Stimulated activated naive CD8-positive, alpha-beta T cell treated with anti-CD3 and anti-CD28 coated beads, Interleukin-15, Interleukin-2, amounts not matched to agents 100 U/mL and 50 U/mL, for 24 hours (primary cell): ENCODE data around the gene CHMP3.
"Not testable (repeated sequence)": the region's sequence is repeated elsewhere in the genome, so short reads cannot be mapped to it uniquely, and the experiment has no call there.

Source experiments
- ATAC-seq: fragments of 150-1000 bp; cut with Tn5 transposase; one replicate; pipeline ENCODE4 v1.10.0; 2021
- DNase-seq: peaks from one replicate; pipeline ENCODE4 v3.0.0; 2021

Gene CHMP3

DNA sequence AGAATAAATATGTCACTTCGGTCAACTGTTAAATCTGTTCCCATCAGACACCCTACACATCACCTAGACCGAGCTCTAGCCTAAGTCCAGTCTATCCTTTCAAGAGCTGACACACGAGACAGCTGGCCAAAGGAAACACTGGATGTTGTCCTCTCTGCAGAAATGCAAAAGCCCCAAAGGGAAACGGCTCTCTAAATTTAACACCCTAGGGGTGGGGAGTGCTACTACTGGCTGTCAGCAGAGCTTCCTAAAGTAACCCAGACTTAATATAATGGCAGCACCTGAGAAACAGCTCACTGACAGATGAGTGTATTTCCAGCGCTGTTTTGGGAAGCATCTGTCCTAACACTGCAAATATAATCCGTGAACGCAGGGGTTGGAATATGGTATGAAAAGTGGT lies 55.6 kb downstream of the CHMP3 start:
- DNase-seq, result no peak

DNA sequence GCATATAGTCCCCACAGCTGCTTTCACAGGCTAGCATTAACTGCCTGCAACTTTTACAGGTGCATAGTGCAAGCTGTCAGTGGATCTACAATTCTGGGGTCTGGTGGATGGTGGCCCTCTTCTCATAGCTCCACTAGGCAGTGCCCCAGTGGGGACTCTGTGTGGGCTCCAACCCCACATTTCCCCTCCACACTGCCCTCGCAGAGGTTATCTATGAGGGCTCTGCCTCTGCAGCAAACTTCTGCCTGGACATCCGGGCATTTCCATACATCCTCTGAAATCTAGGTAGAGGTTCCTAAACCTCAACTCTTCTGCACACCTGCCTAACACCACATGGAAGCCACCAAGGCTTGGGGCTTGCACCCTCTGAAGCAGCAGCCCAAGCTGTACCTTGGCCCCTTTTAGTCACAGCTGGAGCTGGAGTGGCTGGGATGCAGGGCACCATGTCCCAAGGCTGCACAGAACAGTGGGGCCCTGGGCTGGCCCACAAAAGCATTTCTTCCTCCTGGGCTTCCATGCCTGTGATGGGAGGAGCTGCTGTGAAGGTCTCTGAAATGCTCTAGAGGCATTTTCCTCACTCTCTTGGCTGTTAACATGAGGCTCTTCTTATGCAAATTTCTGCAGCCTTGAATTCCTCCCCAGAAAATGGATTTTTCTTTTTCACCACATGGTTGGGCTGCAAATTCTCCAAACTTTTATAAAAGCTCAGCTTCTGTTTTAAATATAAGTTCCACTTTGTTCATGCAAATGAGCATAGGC lies 62.7 kb downstream of the CHMP3 start:
- ATAC-seq (no peak), DNase-seq (no peak)

More for the DNA sequence above, 55.6 kb downstream of the CHMP3 start:
- ATAC-seq, result no peak

DNA sequence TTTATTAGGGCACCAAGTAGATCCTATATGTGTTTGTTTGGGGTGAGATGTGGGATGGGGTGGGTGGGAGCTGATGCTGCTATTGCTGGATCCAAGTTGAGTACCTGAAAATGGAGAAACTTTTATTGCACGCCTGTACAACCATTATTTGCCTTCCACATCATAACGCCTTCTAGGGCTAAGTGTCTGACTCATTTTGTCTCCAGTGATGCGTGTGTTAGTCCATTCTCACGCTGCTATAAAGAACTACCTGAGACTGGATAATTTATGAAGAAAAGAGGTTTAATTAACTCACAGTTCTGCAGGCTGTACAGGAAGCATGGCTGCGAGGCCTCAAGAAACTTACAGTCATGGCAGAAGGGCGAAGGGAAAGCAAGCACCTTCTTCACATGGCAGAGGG lies 63.9 kb downstream of the CHMP3 start:
- no peak for ATAC-seq

DNA sequence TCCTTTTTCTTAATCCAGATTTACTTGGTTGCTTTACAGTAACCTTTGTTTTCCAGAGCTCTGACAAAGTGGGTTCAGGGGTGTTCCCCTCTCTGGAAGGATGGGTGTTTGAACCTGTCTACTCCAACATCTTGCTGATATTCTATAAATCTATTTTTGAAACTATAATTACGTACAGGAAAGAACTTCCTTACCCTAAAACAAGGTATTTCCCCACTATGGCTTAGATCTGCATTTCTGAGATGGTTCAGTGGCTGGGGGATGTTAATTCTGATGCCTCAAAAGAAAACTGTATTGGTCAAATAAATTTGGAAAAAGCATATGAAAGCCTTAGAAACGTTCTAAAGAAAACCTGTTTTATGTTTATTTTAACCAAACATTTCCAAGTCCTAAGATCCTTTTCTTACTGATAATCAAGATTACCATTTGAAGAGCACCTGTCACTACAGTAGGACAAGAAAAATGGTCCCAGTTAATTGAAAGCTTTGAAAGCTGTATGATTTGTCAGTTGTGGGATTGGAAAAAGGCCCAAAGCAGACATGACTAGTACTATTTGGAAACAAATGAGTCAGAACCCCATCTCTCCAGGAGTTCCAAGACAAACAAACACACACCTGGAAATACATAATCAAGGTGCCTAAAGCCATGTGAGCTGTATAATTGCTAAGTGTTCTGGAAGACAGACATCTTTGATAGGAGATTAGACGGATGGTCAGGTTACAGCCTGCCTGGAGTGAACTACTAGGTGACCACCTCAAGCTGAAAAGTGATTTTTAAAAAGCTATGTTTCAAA lies 64.6 kb downstream of the CHMP3 start:
- DNase-seq (no peak), ATAC-seq (no peak)

More for the DNA sequence above, 63.9 kb downstream of the CHMP3 start:
- DNase-seq, result no peak

DNA sequence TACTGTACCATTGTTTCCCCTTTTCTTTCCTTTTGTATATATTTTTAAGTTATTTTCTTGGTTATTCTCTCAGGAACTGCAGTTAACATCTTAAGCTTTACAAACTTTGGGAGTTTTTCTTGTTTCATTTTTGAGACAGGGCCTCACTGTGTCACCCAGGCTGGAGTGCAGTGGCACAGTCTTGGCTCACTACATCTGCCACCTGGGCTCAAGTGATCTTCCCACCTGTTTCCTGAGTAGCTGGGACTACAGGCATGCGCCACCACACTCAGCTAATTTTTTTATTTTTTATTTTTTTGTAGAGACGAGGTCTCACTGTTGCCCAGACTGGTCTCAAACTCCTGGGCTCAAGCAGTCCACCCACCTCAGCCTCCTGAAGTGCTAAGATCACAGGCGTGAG lies 66.9 kb downstream of the CHMP3 start:
- ATAC-seq, result not testable (repeated sequence)

DNA sequence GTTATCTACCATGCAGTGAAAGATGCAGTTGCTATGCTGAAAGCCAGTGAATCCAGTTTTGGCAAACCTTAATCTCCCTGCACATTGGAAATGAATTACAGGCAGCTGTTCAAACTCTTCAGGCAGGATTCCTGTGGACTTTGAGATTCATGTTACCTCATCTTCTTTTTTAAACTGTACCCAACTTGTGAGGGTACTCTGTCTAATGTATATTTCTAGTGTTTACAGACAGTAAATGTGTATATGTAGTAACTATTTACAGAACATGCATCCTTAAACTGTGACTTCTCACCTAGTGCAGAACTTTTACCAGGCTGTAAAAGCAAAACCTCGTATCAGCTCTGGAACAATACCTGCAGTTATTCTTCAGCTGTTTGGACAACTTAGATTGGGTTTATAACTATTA lies 71.2 kb downstream of the CHMP3 start:
- no peak for DNase-seq

More for the DNA sequence above, 66.9 kb downstream of the CHMP3 start:
- DNase-seq, result not testable (repeated sequence)

DNA sequence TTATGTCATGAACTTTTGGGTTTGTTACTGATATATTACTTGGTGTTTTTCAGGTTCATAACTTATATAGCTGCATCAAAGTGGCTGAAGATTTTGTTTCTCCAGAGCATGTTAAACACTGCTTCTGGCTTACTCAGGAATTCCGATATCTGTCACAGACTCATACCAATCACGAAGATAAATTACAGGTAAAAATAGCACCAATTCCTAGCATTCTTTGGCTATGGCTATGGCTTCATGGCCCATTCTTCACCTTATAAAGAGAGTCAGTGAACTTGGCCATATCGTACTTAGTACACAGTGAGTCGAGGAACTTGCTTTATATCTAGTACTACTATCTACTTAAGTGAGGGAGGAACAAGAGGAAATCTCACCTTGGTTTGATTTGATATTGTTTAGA lies 72.2 kb downstream of the CHMP3 start:
- DNase-seq (no peak), ATAC-seq (no peak)

More for the DNA sequence above, 71.2 kb downstream of the CHMP3 start:
- ATAC-seq, result no peak

DNA sequence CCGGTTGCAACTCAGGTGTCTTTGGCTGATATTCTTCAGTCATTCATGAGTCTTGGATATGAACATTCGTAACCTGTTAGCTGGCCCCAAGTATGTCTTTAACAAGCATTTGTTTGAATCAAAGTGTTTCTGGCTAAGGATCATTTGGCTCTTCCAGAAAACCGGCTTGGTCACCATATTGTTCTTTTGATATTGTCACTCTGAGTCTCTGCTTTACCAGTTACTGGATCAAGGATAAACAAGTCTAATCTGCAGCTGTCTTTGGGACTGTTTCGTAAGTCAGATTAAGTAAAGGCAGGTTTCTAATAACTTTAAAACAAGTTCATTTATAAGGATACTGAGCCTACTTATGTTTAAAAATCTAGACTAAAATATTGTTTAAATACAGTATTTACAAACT lies 73.0 kb downstream of the CHMP3 start:
- ATAC-seq (no peak), DNase-seq (no peak)

DNA sequence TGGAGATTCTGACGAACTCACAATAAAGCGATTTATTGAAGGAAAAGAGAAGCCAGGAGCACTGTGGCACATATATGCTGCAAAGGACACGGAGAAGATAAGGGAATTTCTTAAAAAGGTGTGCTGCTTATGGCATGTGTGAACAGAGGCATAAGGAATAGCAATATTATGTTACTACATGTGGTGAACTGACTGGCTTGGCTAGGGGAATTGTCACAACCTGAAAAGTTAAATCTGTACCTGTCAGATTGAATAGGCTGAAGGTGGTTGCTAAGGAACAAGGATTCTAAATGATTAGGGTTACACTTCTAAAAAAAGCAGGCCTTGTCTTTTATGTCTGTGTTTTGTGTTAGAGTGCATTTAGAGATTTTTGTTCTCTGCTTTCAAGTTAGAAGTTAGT lies 73.7 kb downstream of the CHMP3 start:
- no peak for DNase-seq
- ATAC-seq, result no peak

DNA sequence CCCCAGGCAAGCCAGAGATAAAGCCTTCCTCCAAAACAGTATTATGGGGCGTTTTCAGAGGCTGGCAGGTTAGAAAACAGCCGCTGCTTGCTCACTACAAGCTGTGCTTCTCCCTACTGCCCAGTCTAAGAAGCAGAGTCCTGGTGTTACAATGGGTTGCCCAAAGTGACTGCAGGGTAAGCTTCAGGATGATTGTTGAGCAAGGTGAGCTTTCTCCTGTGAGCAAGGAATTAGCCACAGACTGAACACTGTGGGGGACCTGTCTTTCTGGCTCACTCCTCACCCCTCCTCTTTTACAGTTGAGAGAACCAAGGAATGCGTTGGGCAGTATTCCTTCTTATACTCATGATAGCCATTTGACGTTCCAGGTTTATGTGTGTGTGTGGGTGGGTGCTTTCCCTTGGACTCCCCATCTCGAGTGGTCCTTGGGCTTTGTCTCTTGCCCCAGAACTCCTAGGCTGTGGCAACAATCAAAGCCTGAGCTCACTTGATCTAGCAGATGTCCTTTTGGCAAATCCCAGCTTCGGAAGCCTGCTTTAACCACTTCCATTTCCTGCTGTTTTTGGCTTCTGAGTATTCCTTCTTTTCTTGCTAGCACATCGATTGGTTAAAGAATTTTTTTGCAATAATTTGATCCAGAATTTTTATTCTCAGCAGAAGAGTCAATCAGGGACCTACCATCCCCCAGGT lies 74.5 kb downstream of the CHMP3 start:
- ATAC-seq (no peak), DNase-seq (no peak)

DNA sequence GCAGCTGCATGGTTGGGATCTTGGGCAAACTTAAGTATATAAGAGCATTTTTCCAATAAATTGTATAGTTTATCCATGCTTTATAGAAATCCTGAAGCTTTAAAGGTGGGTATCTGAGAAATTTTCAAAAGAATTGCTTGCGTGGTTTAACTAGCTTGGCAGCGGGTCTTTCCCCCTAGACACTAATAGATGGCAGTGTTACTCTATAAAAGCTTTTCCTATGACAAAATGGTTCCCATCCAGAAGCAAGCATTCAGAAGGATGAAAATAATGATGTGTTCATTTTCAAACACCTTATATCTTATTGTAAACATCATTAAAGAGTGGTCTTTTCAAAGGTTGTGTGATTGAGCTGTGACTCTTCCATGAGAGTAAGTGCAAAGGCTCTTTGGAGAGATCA lies 76.2 kb downstream of the CHMP3 start:
- ATAC-seq (no peak), DNase-seq (no peak)

DNA sequence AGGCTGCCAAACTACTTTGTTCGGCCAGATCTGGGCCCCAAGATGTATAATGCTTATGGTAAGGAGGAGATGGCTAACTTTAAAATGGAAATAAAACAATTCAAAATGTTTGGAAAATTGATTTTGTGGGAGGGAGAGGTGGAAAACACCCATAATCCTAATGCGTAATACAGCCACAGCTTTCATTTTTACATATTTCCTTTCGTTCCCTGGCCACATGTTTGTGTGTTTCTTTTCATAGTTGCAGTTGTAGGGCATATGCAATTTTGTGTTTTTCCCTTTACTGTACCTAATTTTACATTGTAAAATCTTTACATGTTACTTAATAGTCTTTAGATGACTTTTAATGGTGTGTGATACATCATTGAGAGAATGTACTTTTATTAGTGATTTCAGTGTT lies 77.4 kb downstream of the CHMP3 start:
- ATAC-seq (no peak), DNase-seq (no peak)

DNA sequence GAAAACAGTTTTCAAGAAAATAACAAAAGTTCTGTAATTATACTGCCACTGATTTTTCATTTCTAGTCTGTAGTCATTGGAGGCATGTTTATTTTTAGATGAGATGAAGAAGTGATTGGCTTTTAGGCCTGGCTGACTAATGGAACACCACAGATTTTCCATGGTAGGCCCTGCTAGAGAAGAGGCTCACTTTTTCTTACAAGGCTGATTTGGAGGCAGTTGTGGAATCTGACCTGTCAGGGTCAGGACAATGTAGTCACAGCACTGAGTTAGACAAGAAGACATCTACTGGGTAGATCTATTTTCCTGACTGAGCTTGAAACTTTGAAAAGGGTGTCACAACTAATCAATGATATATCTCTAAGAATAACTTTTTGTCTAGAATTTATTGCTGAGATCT lies 78.1 kb downstream of the CHMP3 start:
- no peak for DNase-seq
- peak; percentile 83 for ATAC-seq

DNA sequence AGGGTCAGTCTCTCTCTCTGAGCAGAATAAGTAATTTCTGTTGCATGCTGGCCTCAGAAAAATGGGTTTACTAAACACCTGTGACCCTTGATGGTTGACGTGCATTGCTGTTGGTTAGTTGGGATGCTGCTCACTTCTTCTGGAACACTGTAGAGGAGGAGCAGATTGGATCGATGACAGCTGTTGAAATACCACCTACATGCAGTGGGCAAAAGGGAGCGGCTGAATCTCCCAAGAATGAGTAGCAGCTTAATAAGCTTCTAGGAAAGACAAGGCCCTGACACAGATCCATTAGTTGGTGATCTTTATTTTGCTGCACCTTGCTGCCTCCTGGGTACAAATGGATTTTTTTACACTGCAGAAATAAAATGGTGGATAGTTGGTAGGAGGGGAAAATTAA lies 78.9 kb downstream of the CHMP3 start:
- ATAC-seq (no peak), DNase-seq (no peak)

DNA sequence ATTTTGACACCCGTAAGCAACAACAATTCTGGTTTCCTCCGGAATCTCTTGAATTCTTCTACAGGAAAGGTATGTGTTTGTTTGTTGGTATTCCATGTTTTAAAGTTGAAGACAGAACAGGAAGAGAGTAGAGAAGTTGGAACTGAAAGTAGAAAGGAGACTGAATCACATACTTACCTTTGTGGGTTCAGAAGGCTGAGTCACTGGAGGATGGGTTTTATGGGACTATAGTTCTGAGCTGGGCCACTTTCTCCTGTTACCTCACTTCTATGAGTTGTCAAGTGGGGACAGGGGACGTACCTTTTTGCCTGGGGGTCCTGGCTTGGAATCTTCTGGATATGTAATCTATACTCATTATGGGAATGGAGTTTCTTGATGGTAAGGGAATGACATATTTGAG lies 81.2 kb downstream of the CHMP3 start:
- ATAC-seq, result peak; percentile 81

DNA sequence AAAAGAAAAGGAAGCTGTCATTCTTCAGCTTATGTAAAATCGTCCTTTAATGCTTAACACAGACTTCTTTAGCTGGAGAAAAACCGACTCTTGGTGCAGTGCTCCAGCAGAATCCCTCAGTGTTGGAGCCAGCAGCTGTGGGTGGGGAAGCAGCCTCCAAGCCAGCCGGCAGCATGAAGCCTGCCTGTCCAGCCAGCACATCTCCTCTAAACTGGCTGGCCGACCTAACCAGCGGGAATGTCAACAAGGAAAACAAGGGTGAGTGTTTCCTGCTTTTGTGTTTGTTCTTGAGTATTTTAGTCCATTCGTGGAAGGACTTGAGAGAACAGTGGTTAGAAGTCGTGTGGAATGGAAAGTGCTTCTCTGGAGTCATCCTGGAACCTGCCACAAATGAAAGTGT lies 83.1 kb downstream of the CHMP3 start:
- DNase-seq (no peak), ATAC-seq (no peak)

More for the DNA sequence above, 81.2 kb downstream of the CHMP3 start:
- DNase-seq, result no peak

DNA sequence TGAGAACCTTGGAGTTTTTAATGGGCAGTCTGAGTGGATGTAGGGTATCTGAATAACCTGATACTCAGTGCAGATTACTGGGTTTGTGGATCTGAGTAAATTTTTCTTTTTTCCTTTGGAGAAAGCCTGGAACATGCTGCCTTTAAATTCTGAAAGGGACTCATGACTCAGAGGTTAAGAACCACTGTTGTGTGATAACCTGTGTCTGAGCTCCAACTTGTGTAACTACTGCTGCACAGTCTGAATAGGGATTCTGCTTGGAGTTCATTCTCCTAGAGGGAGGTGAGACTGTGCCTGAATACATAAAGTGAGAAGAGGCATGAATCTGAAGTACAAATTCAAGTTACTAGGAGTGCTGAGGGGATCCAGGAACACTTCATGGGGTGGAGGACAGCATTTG lies 85.9 kb downstream of the CHMP3 start:
- DNase-seq, result no peak
- no peak for ATAC-seq

DNA sequence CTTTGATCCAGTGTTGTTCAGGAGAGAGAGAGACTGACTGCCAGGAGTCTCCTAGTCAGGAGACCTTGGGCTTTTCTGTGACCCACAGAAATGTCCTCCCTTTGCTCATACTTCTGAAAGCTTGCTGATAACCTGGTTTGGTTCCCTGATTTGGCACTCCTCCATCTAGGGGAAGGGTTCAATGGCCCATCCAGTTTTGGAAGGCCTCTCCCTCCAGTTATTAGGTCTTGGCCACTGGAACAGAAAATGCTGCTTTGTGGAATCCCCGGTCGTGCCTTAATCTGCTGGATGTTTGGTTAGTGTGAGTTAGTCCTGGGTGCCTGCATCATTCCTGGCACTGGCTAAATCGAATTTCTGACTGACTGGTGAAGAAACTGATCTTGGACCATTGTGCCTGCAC lies 86.3 kb downstream of the CHMP3 start:
- no peak for DNase-seq
- ATAC-seq, result no peak

DNA sequence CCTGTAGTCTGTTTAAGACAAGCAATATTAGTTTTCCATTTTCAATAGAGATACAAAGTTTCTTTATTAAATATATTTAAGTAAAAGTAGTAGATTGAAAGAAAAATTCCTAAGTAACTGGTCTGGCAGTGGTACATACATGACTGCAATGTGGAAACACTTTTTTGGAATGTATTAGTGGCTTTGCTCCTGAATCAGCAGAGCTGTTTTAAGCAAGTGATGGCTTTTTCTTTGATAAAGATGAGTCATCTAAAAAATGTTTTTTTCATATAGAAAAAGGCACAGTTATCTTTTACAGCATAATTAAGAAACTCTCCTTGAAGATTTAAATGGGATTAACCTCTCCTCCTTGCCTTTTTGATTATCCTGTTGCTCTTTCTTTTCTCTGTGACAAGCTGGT lies 87.2 kb downstream of the CHMP3 start:
- DNase-seq, result no peak
- ATAC-seq, result no peak

DNA sequence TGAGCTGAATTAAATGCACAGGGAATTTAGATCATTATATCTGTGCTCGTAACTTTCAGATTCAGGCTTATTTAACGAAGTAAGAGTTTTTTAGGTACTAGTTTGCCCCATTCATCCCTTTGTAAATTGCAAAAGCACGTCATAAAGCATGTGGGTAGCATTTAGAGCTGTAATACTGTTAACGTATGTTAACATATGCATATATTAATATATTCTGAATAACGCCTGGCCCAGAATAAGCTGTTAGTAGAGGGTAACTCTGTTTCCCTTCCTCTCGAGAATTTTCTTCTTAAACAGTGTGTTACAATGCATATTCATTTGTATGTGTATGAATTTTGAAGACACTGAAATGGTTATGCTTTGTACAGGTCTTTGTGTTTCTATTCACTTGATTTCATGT lies 91.6 kb downstream of the CHMP3 start:
- DNase-seq, result no peak
- ATAC-seq, result no peak

DNA sequence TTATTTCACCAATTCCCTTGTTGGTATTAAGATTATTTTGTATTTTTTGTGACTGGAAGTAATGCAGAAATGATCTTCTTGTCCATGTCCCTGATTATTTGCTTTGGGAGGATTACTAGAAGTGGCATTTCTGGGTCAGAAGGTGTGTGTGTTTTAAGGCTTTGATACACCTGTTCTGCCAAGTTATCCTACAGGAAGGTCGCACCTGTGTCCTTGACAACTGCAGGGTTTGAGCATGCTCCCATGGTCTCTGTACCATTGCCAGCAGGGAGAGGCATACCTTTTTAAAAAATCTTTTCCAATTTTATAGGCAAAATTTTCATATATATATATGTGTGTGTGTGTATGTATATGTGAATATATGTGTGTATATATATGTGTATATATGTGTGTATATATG lies 92.4 kb downstream of the CHMP3 start:
- DNase-seq, result no peak
- ATAC-seq, result no peak

DNA sequence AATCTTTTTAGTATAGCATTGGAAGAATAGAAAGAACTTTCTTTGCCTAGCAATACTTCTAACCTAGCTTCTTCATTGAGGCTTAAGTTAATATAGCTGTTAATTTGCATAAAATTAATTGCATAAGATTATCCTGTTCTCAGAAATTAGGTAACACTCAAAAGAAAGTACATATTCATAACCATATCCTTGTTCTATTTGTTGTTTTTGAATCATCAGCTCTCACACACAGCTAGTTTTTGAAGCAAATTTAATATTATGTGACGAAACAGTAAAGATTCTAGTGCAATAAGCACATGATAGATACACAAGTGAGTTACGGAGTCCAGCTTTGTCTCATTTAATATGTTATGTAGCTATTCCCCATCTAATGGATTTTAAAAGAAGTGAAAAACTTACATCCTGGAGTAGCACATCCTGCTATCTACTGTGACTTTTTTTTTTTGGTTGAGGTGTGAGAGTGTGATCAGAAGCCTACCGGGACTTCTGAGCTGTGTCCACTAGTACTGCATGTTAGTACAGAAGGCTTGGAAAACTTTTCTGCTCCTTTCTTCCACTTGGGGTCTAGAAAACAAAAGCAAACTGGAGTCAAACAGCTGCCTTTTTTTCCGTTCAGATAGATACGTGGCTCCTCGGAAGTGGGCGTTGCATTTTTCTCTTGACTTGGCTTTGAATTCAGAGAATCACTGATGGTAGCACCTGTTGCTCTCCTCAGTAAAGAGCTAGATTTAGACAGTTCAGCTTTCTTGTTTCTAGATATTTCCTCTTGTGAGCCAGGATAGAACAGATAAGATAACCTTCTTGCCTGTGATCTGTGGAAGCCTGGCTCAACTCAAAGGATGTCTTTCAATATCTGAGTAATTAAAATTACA lies 94.8 kb downstream of the CHMP3 start:
- DNase-seq (no peak), ATAC-seq (no peak)
